Stimulated activated CD8-positive, alpha-beta memory T cell treated with anti-CD3 and anti-CD28 coated beads, Interleukin-2, amount 100 ng/mL, for 48 hours (primary cell): ENCODE results near the gene VN1R4.
"Not testable (repeated sequence)": the region's sequence is repeated elsewhere in the genome, so short reads cannot be mapped to it uniquely, and the experiment has no call there.

Source experiments
- DNase-seq, 2 donors: peaks; one replicate each; pipeline ENCODE4 v3.0.0-alpha.2; 2020; ENCODE audit warnings: low read depth in 2 of 2

VN1R4 gene

GRCh38 chr19:53267623-53268022 is at the start of gene VN1R4:
Gene VN1R4 (minus strand): TSS chr19:53267723. CDS start chr19:53267665, 58 bp downstream.
- not testable (repeated sequence) for DNase-seq

- DNase-seq, result no peak
Observed at GRCh38 chr19:53311897-53312296, 44.4 kb upstream of the VN1R4 start.

GRCh38 chr19:53311044-53311443 is 43.5 kb upstream of the VN1R4 start:
- no peak for DNase-seq

- DNase-seq, result peak in 1 of 2 donors; percentile 1
Observed at GRCh38 chr19:53308339-53308811, 40.9 kb upstream of the VN1R4 start.

GRCh38 chr19:53301341-53301740 is 33.8 kb upstream of the VN1R4 start:
- DNase-seq, result not testable (repeated sequence)

GRCh38 chr19:53294786-53295441 is 27.4 kb upstream of the VN1R4 start:
- no peak for DNase-seq

GRCh38 chr19:53290758-53291549 is 23.4 kb upstream of the VN1R4 start:
- no peak for DNase-seq

GRCh38 chr19:53285087-53285486 is 17.6 kb upstream of the VN1R4 start:
- no peak for DNase-seq

GRCh38 chr19:53281947-53282346 is 14.4 kb upstream of the VN1R4 start:
- DNase-seq, result not testable (repeated sequence)

GRCh38 chr19:53275480-53275879 is 8.0 kb upstream of the VN1R4 start:
- no peak for DNase-seq

GRCh38 chr19:53272044-53272443 is 4.5 kb upstream of the VN1R4 start:
- DNase-seq, result no peak

GRCh38 chr19:53269861-53270260 is 2.3 kb upstream of the VN1R4 start:
- DNase-seq, result not testable (repeated sequence)

- DNase-seq, result not testable (repeated sequence)
Observed at GRCh38 chr19:53257715-53258342, 9.7 kb downstream of the VN1R4 start, which contains the start of gene VN1R2. Gene VN1R2 (plus strand): TSS chr19:53258292. CDS start chr19:53258376, 84 bp downstream.

- peak; percentile 69 to 70 for DNase-seq
Observed at GRCh38 chr19:53254411-53255341, 12.8 kb downstream of the VN1R4 start, which contains the start of gene ZNF677. Gene ZNF677 (minus strand): TSS chr19:53254873. CDS start chr19:53251550, 3,323 bp downstream.

GRCh38 chr19:53246498-53246897 is 21.0 kb downstream of the VN1R4 start:
- DNase-seq, result no peak

- DNase-seq, result no peak
Observed at GRCh38 chr19:53237114-53237777, 30.3 kb downstream of the VN1R4 start.

- DNase-seq, result no peak
Observed at GRCh38 chr19:53224606-53225005, 42.9 kb downstream of the VN1R4 start.

GRCh38 chr19:53222716-53223115 is 44.8 kb downstream of the VN1R4 start:
- DNase-seq, result not testable (repeated sequence)
